Pancreas (tissue), 10 donors: Measurements from ENCODE around the gene RNFT2. TPM values are rescaled to one million over a fixed set of nuclear protein-coding genes. Genes with fewer than 3 reads are reported as not detected.

ENCODE experiments used
- ATAC-seq, 4 donors: fragments of 200-7000 bp; cut with Tn5 transposase; one replicate each; pipeline versions ENCODE4 v1.8.0 to v1.9.1; 2020; ENCODE audit warnings: mild to moderate bottlenecking in 4 of 4, moderate library complexity in 4 of 4
- DNase-seq, 6 donors: peaks; one replicate each; pipeline ENCODE4 v3.0.0-alpha.2; 2020
- FAIRE-seq: peaks from 2 replicates; lab custom pipeline; 2012; peaks lifted over from hg19 to GRCh38; lab: Jason Lieb, UNC
- H3K27ac ChIP-seq, 4 donors: fragments of 200-600 bp; sonication (generic); 1 replicate in 3 of 4; 2 replicates in 1 of 4; pipeline versions ENCODE4 v1.5.0 to v1.8.0; 2020
- H3K27me3 ChIP-seq, 4 donors: fragments of 200-600 bp; one replicate each; pipeline ENCODE4 v1.8.0; 2021
- H3K36me3 ChIP-seq, 3 donors: fragments of 200-600 bp; sonication (generic) in 1 of 3; one replicate each; pipeline versions ENCODE4 v1.5.0 to v1.8.0; 2020 to 2021
- H3K4me1 ChIP-seq, 3 donors: fragments of 200-600 bp; one replicate each; pipeline ENCODE4 v1.8.0; 2021
- H3K4me3 ChIP-seq, 4 donors: fragments of 200-600 bp; sonication (generic) in 2 of 4; one replicate each; pipeline versions ENCODE4 v1.5.0 to v1.8.0; 2020 to 2021
- H3K9me3 ChIP-seq, 4 donors: fragments of 200-600 bp; one replicate each; pipeline ENCODE4 v1.8.0; 2021
- WGBS, 2 donors: extraction: QIAGEN DNeasy Blood & Tissue Kit; methylation state at CpG; one replicate each; pipeline ENCODE4 v1.1.7; 2013; 5-methylcytosine and 5-hydroxymethylcytosine counted together
- intact Hi-C, 3 donors: fragments of 100-400 bp; cut with DNase I; formaldehyde crosslinking; loops; one replicate each; pipeline versions ENCODE4 v1.11.1 to v1.14.2; 2022
- polyA plus RNA-seq, 2 donors: library from polyadenylated mRNA; stranded (reverse); fragments of 200-250 nt; gene quantifications; one replicate each; pipeline ENCODE4 v1.2.3, GENCODE V29; 2013
- total RNA-seq, 6 donors: library from RNA; stranded (reverse); fragmentation: NEBNext Ultra II Directional in 4 of 6; extraction: Animal tissue kit (Norgen Biotek cat#: 25700) in 4 of 6; gene quantifications; one replicate each; pipeline versions ENCODE4 v1.2.1 to v1.2.4, GENCODE V29; 2021 to 2023
- TF ChIP-seq, protein P1 (sequence below), 4 donors: fragments of 200-600 bp; sonication (generic) in 3 of 4; IDR thresholded peaks; one replicate each; pipeline versions ENCODE4 v1.5.0 to v1.8.0; 2021; ENCODE audit warnings: antibody characterized with exemption in 4 of 4
- donor health status: healthy with polysubstance abuse.
- donor health status: DM: no; HTN: no; CAD: no; lungs with moderate emphysema.
- donor health status: DM: no; HTN: no; CAD: no.
- donor health status: control.
- donor health status: control.
- donor health status: Bipolar disorder and iron deficiency.
- donor health status: DM: yes; HTN: yes; CAD: no.
- donor health status: DM: no; HTN: no; CAD: no.
- donor health status: DM: no; HTN: no; CAD: no.
- donor health status: DM: yes; HTN: yes; CAD: no.

RNFT2 gene
- total and polyA plus RNA-seq, 8 donors: 0.51 to 2.6 (median 1.5) TPM

DNA sequence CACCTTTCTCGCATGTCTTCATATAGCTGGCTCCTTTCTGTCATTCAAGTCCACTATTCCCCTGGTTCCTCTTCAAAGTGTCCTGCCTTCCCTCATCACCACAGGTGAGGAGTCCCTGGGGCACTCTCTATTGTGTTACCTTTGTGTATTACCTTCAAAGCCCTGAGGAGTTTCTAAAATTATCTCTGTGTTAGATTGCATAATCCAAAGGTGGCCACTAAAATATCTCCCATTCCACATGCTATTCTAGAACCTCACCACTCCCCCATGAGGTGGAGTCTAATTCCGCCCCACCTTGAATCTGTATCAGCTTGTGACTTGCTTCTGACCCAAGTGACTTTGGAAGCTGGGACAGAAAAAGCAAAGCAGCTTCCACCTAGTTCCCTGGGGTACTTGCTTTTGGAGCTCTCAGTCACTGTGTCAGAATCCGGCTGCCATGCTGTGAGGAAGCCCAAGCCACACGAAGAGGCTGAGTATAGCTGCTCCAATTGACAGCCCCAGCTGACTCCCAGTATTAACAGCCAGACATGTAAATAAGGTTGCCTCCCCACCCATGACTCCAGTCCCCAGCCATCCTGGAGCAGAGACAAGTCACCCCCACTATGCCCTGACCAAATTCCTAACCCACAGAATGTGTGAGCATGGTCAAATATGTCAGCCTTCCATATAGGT lies 136.3 kb downstream of the RNFT2 start:
- FAIRE-seq (no peak), ATAC-seq (no peak), DNase-seq (no peak)
- Histone ChIP-seq H3K27me3 (peaks cover 0 to 26% (median 6%) of the 10 kb centered on the region in 4 donors), H3K9me3 (no peaks in the 10 kb centered on the region), H3K36me3 (no peaks in the 10 kb centered on the region), H3K4me1 (peaks cover 0 to 8% (median 0%) of the 10 kb centered on the region in 3 donors), H3K27ac (no peak overlapping the region), H3K4me3 (no peak overlapping the region)
- 68 to 78% methylated on average over 4 of the region's 4 CpGs for WGBS, 2 donors
- intact Hi-C loops: no loop called here
- TF ChIP-seq, protein P1, sequence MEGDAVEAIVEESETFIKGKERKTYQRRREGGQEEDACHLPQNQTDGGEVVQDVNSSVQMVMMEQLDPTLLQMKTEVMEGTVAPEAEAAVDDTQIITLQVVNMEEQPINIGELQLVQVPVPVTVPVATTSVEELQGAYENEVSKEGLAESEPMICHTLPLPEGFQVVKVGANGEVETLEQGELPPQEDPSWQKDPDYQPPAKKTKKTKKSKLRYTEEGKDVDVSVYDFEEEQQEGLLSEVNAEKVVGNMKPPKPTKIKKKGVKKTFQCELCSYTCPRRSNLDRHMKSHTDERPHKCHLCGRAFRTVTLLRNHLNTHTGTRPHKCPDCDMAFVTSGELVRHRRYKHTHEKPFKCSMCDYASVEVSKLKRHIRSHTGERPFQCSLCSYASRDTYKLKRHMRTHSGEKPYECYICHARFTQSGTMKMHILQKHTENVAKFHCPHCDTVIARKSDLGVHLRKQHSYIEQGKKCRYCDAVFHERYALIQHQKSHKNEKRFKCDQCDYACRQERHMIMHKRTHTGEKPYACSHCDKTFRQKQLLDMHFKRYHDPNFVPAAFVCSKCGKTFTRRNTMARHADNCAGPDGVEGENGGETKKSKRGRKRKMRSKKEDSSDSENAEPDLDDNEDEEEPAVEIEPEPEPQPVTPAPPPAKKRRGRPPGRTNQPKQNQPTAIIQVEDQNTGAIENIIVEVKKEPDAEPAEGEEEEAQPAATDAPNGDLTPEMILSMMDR (IDR thresholded peaks at IDR 0.05): no peak

DNA sequence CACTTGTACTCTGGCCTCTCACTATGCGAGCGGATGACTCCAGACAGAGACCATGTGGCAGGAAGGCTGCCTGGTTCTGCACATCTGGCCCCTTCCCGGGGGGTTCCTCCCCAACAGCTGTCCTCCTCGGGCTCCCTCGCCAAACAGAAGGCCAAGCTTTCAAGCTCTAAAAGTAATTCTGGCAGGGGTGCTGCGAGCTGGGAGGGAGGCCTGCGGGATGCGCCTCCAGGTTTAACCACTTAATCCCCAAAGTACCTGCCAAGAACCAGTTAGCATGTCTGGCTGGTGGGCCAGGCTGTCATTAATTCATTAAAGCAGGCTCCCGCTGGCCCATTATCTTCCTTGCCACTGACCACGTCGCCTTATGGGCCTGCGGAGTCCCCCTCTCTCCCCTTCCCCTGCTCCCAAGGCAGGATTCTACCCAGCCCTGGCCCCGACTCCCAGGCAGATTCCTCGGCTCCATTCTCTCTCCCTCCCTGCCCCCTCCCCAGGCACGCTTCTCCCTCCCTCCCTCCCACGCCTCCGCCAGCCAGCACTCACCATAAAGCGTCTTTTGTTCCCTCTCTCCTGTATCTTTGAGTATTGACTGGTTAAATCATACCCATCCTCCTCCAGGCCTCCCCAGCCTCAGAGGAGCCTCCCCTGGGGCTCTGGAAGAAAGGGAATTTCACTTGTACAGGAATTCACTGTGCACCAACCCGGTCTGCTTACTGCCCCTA lies 138.2 kb downstream of the RNFT2 start:
- no peaks in the 10 kb centered on the region for H3K9me3 ChIP-seq
- H3K4me3 ChIP-seq: no peak overlapping the region
- H3K36me3 ChIP-seq: no peaks in the 10 kb centered on the region
- no peak for DNase-seq
- peaks cover 0 to 35% (median 9%) of the 10 kb centered on the region in 4 donors for H3K27me3 ChIP-seq
- intact Hi-C loops: no loop called here
- ATAC-seq: no peak
- FAIRE-seq: no peak
- no peak overlapping the region for H3K27ac ChIP-seq
- TF ChIP-seq, protein P1 (IDR thresholded peaks at IDR 0.05): no peak
- WGBS, 2 donors: 13 to 18% methylated on average over 18 to 19 of the region's 19 CpGs
- peaks cover 0 to 12% (median 0%) of the 10 kb centered on the region in 3 donors for H3K4me1 ChIP-seq

DNA sequence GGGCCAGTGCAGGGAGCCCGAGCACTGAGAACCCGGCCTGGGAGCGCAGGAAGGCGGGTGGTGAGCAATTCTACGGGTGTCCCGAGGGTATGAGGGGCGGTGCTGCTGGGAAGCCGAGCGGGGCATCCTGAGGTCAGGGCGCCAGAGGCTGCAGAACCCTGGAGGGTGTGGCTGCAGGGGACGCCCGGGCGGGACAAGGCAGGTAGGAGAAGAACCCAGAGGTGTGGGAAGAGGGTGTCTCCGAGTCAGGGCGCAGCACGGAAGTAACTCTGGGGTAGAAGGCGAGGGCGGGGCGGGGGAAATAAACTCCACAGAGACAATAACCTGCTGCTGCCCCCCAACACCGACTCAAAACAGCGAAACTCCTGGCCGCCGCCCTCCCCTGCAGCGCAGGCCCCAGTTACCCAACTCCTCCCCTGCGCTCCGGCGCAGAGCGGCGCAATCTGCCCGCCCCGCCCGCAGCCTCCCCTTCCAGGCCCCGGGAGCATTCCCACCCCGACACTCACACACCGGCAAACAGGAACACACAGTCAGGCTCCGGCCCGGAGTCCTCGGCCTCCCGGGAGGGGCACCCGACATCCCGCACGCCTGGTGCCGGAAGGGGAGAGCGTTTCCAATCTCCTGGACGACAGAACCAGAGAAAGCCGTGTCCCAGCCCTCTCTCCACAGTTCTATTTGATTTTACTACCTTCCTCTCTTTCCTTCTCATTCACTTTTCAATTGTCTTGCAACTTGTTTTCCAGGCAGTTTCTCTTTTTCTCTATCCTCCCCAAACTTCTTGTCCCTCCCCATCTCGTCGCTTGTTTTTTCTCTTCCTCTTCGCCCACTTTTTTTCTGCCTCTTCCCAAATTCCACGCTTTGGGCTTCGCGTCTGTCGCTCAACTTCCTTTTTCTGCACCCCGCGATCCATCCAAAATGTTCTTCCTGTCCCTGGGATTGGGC lies 140.7 kb downstream of the RNFT2 start:
- ATAC-seq: peak in 2 of 4 donors; percentile 37 to 45
- no peak for FAIRE-seq
- H3K9me3 ChIP-seq: no peaks in the 10 kb centered on the region
- H3K36me3 ChIP-seq: no peaks in the 10 kb centered on the region
- DNase-seq: peak in 2 of 6 donors; percentile 54 to 63
- H3K4me1 ChIP-seq: peaks cover 0 to 18% (median 0%) of the 10 kb centered on the region in 3 donors
- intact Hi-C loops: no loop called here
- TF ChIP-seq, protein P1 (IDR thresholded peaks at IDR 0.05): no peak
- peaks cover 0 to 44% (median 9%) of the 10 kb centered on the region in 4 donors for H3K27me3 ChIP-seq
- 4 to 5% methylated on average over 44 to 55 of the region's 55 CpGs for WGBS, 2 donors
- peak overlapping the region in 2 of 4 donors; percentile 8 to 38 for H3K4me3 ChIP-seq
- no peak overlapping the region for H3K27ac ChIP-seq

DNA sequence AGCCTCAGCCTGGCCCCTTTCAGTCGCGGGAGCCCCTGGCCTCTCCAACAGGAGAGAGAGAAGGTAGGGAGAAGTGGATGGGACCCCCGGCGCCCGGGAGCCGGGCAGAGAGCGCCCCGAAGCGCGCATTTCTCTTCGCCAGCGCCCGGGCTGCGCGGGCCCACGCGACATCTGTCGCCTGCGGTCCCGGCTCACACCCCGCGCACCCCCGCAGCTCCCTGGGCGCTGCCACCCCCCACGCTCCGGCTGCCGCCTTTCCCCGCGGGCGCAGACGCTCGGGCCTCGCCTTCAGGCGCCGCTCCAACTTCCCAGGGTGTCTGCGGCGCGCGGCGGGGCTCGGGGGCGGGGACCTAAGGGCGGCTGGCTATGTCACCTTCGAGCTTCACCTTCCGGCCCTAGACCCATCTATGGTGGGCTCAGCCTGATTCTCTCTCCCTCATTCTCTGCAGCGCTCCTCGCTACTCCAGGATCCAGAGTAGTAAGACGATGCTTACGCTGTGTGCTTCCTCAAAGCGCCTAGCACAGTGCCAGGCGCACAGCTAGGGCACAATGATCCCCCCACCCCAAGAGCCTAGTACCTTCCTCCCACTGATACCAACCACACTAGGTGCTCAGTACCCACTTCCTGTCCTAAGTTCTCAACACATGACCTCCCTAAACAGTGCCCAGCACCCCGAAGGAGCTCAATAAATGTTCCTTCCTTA lies 141.5 kb downstream of the RNFT2 start:
- Histone ChIP-seq H3K9me3 (no peaks in the 10 kb centered on the region), H3K27me3 (peaks cover 0 to 44% (median 9%) of the 10 kb centered on the region in 4 donors), H3K4me1 (peaks cover 0 to 18% (median 0%) of the 10 kb centered on the region in 3 donors), H3K36me3 (no peaks in the 10 kb centered on the region), H3K27ac (no peak overlapping the region), H3K4me3 (peak overlapping the region in 1 of 4 donors; percentile 38)
- 2 to 3% methylated on average over 41 to 52 of the region's 52 CpGs for WGBS, 2 donors
- intact Hi-C loops: no loop called here
- no peak for FAIRE-seq
- ATAC-seq: peak in 2 of 4 donors; percentile 18 to 26
- TF ChIP-seq, protein P1 (IDR thresholded peaks at IDR 0.05): no peak
- peak in 1 of 6 donors; percentile 61 for DNase-seq
